Renal cortex interstitium (tissue), 15 donors: ENCODE results near the gene CHD1L. TPM values are rescaled to one million over a fixed set of nuclear protein-coding genes. Genes with fewer than 3 reads are reported as not detected.
"Not testable (repeated sequence)": the region's sequence is repeated elsewhere in the genome, so short reads cannot be mapped to it uniquely, and the experiment has no call there.

ENCODE experiments used
- DNase-seq, 11 donors: peaks; one replicate each; pipeline ENCODE4 v3.0.0-alpha.2; 2013; ENCODE audit warnings: low read depth in 9 of 11, low spot score in 4 of 11; ENCODE audit errors: extremely low read depth in 1 of 11
- long read RNA-seq, 16 experiments: transcript quantifications; one replicate each; lab custom pipeline, GENCODE V29; 2026
- polyA plus RNA-seq, 3 donors: library from polyadenylated mRNA; unstranded; fragments of 120-200 nt; gene quantifications; one replicate each; pipeline ENCODE4 v1.2.1, GENCODE V29; 2013; ENCODE audit not compliant: insufficient read length in 3 of 3

Gene CHD1L
- 10 to 100 TPM; 41.4 to 57.3 (median 54.1) TPM for polyA plus RNA-seq
- long read RNA-seq, donor 1, partial matches to known transcripts: 0 of 1 reads
- long read RNA-seq, donor 1, other reads (novel, unspliced or antisense): 0 of 1 reads
- long read RNA-seq, donor 2, partial matches to known transcripts: 0 of 2 reads
- long read RNA-seq, donor 2, other reads (novel, unspliced or antisense): 0 of 2 reads
- long read RNA-seq, donor 3, partial matches to known transcripts: 11 of 12 reads
- long read RNA-seq, donor 3, other reads (novel, unspliced or antisense): 0 of 12 reads
- long read RNA-seq, donor 4, partial matches to known transcripts: 5 of 7 reads
- long read RNA-seq, donor 4, other reads (novel, unspliced or antisense): 0 of 7 reads
- long read RNA-seq, donor 5: 0 reads
- long read RNA-seq, donor 6, partial matches to known transcripts: 7 of 8 reads
- long read RNA-seq, donor 6, other reads (novel, unspliced or antisense): 0 of 8 reads
- long read RNA-seq, donor 7, partial matches to known transcripts: 7 of 8 reads
- long read RNA-seq, donor 7, other reads (novel, unspliced or antisense): 0 of 8 reads
- long read RNA-seq, donor 8, transcript CHD1L-209 (6 exons, 662 nt): major isoform, 7 of 31 reads
- long read RNA-seq, donor 8, transcript CHD1L-202 (23 exons, 2,967 nt): minor isoform, 5 of 31 reads
- long read RNA-seq, donor 8, partial matches to known transcripts: 19 of 31 reads
- long read RNA-seq, donor 8, other reads (novel, unspliced or antisense): 0 of 31 reads
- long read RNA-seq, donor 9, transcript CHD1L-202 (23 exons, 2,967 nt): major isoform, 5 of 10 reads
- long read RNA-seq, donor 9, partial matches to known transcripts: 5 of 10 reads
- long read RNA-seq, donor 9, other reads (novel, unspliced or antisense): 0 of 10 reads
- long read RNA-seq, donor 10, partial matches to known transcripts: 7 of 9 reads
- long read RNA-seq, donor 10, other reads (novel, unspliced or antisense): 0 of 9 reads
- long read RNA-seq, donor 11, partial matches to known transcripts: 0 of 4 reads
- long read RNA-seq, donor 11, other reads (novel, unspliced or antisense): 0 of 4 reads
- long read RNA-seq, donor 12, partial matches to known transcripts: 0 of 5 reads
- long read RNA-seq, donor 12, other reads (novel, unspliced or antisense): 0 of 5 reads
- long read RNA-seq, donor 13, partial matches to known transcripts: 5 of 9 reads
- long read RNA-seq, donor 13, other reads (novel, unspliced or antisense): 0 of 9 reads
- long read RNA-seq, donor 14, transcript CHD1L-202 (23 exons, 2,967 nt): major isoform, 6 of 6 reads
- long read RNA-seq, donor 14, partial matches to known transcripts: 0 of 6 reads
- long read RNA-seq, donor 14, other reads (novel, unspliced or antisense): 0 of 6 reads
- long read RNA-seq, donor 15, partial matches to known transcripts: 0 of 1 reads
- long read RNA-seq, donor 15, other reads (novel, unspliced or antisense): 0 of 1 reads
- long read RNA-seq, donor 16, transcript CHD1L-202 (23 exons, 2,967 nt): major isoform, 5 of 21 reads
- long read RNA-seq, donor 16, partial matches to known transcripts: 13 of 21 reads
- long read RNA-seq, donor 16, other reads (novel, unspliced or antisense): 0 of 21 reads

- peak; percentile 84 to 97 (median 93) for DNase-seq
These were observed at the start of gene CHD1L for GRCh38 chr1:147242449-147243227. CHD1L (plus strand) TSS chr1:147242684; CDS start chr1:147242704, 20 bp downstream.

- DNase-seq: not testable (repeated sequence)
These were observed 45.2 kb upstream of the CHD1L start for GRCh38 chr1:147197324-147197723.

GRCh38 chr1:147201276-147201675, 41.2 kb upstream of the CHD1L start:
- no peak for DNase-seq

- DNase-seq: no peak
These were observed 40.7 kb upstream of the CHD1L start for GRCh38 chr1:147201786-147202185.

- DNase-seq: no peak
These were observed 39.9 kb upstream of the CHD1L start for GRCh38 chr1:147202576-147202975.

GRCh38 chr1:147204080-147204479, 38.4 kb upstream of the CHD1L start:
- DNase-seq: no peak

- no peak for DNase-seq
These were observed 35.3 kb upstream of the CHD1L start for GRCh38 chr1:147207192-147207591.

- no peak for DNase-seq
These were observed 33.9 kb upstream of the CHD1L start for GRCh38 chr1:147208619-147209018.

GRCh38 chr1:147209825-147210821, 32.4 kb upstream of the CHD1L start:
- DNase-seq: no peak

GRCh38 chr1:147210987-147211386, 31.5 kb upstream of the CHD1L start:
- no peak for DNase-seq

- no peak for DNase-seq
These were observed 30.9 kb upstream of the CHD1L start for GRCh38 chr1:147211577-147211976.

GRCh38 chr1:147213271-147213670, 29.2 kb upstream of the CHD1L start:
- no peak for DNase-seq

GRCh38 chr1:147214325-147214724, 28.2 kb upstream of the CHD1L start:
- no peak for DNase-seq

GRCh38 chr1:147214842-147215539, 27.5 kb upstream of the CHD1L start:
- DNase-seq: no peak

GRCh38 chr1:147215540-147215916, 27.0 kb upstream of the CHD1L start:
- no peak for DNase-seq

- DNase-seq: no peak
These were observed 26.4 kb upstream of the CHD1L start for GRCh38 chr1:147216124-147216523.
